BJ (cell line): ENCODE measurements around the gene ROR2. TPM values are rescaled to one million over a fixed set of nuclear protein-coding genes. Genes with fewer than 3 reads are reported as not detected.

Experiments
- CTCF ChIA-PET: fragments of 350-600 bp; formaldehyde crosslinking; extraction: SDS; loops from one replicate; lab custom pipeline; 2021; ENCODE audit warnings: antibody characterized with exemption, inconsistent platforms; lab: Yijun Ruan, JAX
- POLR2A ChIA-PET: fragments of 300-600 bp; sonication (Branson Sonifier 250); formaldehyde crosslinking; extraction: SDS; loops from one replicate; lab custom pipeline; 2021; ENCODE audit warnings: antibody characterized with exemption; lab: Charles Lee
- DNase-seq: peaks from one replicate; pipeline ENCODE4 v3.0.0-alpha.2; 2011; ENCODE audit warnings: low read depth
- H3K27me3 ChIP-seq: 2 replicates; pipeline ENCODE4 v1.6.0; 2011; ENCODE audit warnings: low read length; ENCODE audit not compliant: control insufficient read depth, insufficient read depth
- H3K36me3 ChIP-seq: 2 replicates; pipeline ENCODE4 v1.5.1; 2011; ENCODE audit warnings: low read length; ENCODE audit not compliant: control insufficient read depth, insufficient read depth
- H3K4me3 ChIP-seq: 2 replicates; pipeline ENCODE4 v1.5.1; 2011; ENCODE audit warnings: low read depth, mild to moderate bottlenecking, control low read depth, low read length
- polyA plus RNA-seq: library from polyadenylated mRNA; depleted of rRNA; stranded (reverse); fragments of >200 nt; gene quantifications from 2 replicates; pipeline ENCODE4 v1.2.3, GENCODE V29; 2011
- TF ChIP-seq, protein P1 (sequence below): IDR thresholded peaks from 2 replicates; pipeline ENCODE4 v1.5.1; 2011; ENCODE audit warnings: low read depth, mild to moderate bottlenecking, control low read depth, inconsistent platforms, low read length, moderate library complexity; ENCODE audit not compliant: insufficient read depth

The ROR2 gene
- polyA plus RNA-seq, 1 experiment: 1.1 TPM

DNA sequence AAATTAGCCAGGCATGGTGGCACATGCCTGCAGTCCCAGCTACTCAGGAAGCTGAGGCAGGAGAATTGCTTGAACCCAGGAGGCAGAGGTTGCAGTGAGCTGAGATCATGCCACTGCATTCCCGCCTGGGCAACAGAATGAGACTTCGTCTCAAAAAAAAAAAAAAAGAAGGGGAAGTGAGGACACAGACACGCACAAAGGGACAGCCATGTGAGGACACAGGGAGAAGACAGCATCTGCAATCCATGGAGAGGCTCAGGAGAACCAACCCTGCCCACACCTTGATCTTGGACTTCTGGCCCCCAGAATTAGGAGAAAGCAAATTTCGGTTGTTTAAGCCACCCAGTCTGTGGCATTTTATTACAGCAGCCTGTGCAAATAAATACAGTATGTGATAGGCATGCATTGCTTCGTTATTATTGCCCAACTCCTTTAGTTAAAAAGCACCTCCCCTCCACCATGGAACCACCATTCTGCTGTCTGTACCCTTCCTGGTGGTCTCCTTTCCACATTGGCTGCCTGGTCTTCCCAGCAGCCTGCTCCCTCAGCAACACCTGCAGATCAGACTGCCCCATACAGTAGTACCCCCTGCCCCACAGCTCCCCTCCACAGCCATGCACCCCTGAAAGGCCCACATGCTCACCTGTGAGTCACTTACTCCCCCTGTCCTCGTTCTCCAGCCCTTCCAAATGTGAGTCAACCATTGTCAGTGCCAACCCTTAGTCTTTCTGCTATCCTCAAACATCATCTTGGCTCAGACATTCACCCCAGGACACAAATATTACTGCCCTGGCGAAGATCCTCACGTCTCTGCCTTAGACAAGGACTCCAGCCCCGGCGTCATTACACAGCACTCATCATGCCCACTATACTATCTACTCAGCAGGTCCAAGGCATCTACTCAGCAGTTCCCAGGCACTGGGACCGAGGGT, 128.8 kb downstream of the ROR2 start:
- CTCF ChIA-PET: no interaction called here
- Histone ChIP-seq H3K27me3 (peaks cover 4% of the 10 kb centered on the region; the same call in 1 of the 2 replicates), H3K4me3 (no peak overlapping the region), H3K36me3 (no peaks in the 10 kb centered on the region)
- POLR2A ChIA-PET: interaction anchor here (0.6 kb wide), 1 partner anchor 81 kb away, joined by 10 read pairs; no protein-coding TSS in a partner anchor
- TF ChIP-seq, protein P1, sequence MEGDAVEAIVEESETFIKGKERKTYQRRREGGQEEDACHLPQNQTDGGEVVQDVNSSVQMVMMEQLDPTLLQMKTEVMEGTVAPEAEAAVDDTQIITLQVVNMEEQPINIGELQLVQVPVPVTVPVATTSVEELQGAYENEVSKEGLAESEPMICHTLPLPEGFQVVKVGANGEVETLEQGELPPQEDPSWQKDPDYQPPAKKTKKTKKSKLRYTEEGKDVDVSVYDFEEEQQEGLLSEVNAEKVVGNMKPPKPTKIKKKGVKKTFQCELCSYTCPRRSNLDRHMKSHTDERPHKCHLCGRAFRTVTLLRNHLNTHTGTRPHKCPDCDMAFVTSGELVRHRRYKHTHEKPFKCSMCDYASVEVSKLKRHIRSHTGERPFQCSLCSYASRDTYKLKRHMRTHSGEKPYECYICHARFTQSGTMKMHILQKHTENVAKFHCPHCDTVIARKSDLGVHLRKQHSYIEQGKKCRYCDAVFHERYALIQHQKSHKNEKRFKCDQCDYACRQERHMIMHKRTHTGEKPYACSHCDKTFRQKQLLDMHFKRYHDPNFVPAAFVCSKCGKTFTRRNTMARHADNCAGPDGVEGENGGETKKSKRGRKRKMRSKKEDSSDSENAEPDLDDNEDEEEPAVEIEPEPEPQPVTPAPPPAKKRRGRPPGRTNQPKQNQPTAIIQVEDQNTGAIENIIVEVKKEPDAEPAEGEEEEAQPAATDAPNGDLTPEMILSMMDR: no peak
- DNase-seq: no peak

DNA sequence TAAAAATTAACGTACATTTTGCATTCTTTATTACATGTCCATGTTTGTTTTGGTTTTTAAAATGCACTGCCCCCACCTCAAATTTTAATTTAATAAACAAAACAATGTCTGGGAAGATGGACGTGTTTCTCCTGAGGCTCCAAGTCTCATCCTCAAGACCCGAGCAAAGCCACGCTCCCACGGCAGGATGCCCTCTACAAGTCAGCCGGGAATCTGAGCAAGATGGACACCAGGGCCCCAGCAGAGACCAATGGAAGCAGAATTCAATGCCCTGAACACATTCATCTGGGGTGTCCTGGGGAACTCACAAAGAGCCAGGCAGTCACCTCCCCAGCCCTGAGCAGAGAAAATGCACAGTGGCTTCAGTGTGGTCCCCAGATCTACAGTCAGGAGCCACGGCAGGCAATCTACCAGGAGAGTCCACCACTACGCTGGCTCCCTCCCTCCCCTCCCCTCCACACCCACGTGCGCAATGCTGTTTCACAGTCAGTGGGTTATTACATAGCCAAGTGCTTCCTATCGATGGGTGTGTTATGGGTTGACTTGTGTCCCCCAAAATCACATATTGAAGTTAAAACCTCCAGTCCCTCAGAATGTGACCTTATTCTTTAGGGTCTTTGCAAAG, 129.8 kb downstream of the ROR2 start:
- no peak overlapping the region for H3K4me3 ChIP-seq
- TF ChIP-seq, protein P1: no peak
- ChIA-PET POLR2A (no interaction called here), CTCF (no interaction called here)
- peaks cover 4% of the 10 kb centered on the region for H3K27me3 ChIP-seq
- no peaks in the 10 kb centered on the region for H3K36me3 ChIP-seq
- DNase-seq: no peak

DNA sequence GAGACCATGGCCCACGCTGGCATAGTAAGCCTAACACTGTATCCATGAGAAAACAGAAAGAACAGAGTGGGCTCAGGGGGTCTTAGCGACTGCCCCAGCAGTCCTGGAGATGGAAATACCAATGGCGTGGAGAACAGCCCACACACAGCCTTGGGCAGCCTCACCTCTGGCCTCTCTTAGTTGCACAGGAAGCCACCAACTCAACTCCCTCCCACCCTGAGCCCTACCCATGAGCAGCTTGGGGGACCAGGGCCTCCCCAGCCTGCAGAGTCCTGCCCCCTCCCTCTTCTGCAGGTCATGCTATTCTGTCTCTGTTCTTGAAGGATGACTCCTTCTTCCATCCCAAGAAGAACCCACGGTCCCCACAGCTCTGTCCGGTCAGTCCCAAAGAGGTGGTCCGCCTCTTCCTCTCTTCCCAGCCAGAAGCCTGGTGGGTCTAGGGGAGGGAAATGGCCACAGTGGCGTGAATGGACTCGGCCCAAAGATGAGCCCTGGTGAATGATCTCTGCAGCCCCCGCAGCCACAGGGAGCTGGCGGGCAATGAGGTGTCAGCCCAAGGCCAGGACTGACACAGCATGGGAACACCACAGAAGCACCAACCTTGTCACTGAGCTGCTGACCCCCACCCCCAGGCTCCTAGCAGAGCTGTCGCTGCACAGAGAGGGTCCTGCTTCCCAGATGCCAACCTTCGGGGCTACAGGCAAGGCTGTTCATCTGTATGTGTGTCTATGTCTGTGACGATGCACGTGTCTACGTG, 131.2 kb downstream of the ROR2 start:
- CTCF ChIA-PET: no interaction called here
- Histone ChIP-seq H3K27me3 (peaks cover 4% of the 10 kb centered on the region), H3K36me3 (no peaks in the 10 kb centered on the region), H3K4me3 (no peak overlapping the region)
- DNase-seq: no peak
- TF ChIP-seq, protein P1: no peak
- POLR2A ChIA-PET: no interaction called here

DNA sequence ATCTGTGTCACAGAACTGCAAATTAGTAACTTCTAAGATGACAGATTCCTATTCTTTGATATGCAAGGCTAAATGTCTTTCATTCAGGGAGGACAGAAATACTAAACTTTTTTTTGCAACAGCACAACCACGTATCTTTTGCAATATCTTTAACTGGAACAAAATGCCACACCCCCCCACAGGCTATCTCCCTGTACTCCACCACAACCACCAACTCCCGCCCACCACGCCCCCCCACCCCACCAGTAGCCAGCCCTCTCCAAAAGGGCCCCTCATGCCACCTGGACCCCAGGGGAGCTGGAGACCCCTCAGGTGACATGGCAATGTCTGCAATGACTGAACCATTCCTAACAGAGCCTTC, 131.8 kb downstream of the ROR2 start:
- POLR2A ChIA-PET: no interaction called here
- CTCF ChIA-PET: interaction anchor here (0.7 to 1.3 kb wide), 2 partner anchors 57 to 83 kb away, joined by 3 read pairs; no protein-coding TSS in a partner anchor
- H3K4me3 ChIP-seq: no peak overlapping the region
- TF ChIP-seq, protein P1: no peak
- H3K36me3 ChIP-seq: no peaks in the 10 kb centered on the region
- no peak for DNase-seq
- H3K27me3 ChIP-seq: peaks cover 4% of the 10 kb centered on the region
